A673 (cell line): ENCODE measurements around the gene EFNA2.

Experiments
- EZH2 ChIP-seq: fragments of 200-600 bp; sonication (generic); IDR thresholded peaks from 2 replicates; pipeline ENCODE4 v1.6.1; 2017; ENCODE audit warnings: borderline replicate concordance, low read depth, mild to moderate bottlenecking, mixed read lengths, antibody characterized with exemption, low read length; ENCODE audit not compliant: poor library complexity, severe bottlenecking
- TF ChIP-seq, protein P1 (sequence below): fragments of 300-800, 200-600 bp; sonication (generic); conservative IDR thresholded peaks from 2 replicates; pipeline ENCODE4 v1.5.1; 2017; ENCODE audit warnings: low read depth, mild to moderate bottlenecking, antibody characterized with exemption, low read length, moderate library complexity, mixed read lengths

DNA sequence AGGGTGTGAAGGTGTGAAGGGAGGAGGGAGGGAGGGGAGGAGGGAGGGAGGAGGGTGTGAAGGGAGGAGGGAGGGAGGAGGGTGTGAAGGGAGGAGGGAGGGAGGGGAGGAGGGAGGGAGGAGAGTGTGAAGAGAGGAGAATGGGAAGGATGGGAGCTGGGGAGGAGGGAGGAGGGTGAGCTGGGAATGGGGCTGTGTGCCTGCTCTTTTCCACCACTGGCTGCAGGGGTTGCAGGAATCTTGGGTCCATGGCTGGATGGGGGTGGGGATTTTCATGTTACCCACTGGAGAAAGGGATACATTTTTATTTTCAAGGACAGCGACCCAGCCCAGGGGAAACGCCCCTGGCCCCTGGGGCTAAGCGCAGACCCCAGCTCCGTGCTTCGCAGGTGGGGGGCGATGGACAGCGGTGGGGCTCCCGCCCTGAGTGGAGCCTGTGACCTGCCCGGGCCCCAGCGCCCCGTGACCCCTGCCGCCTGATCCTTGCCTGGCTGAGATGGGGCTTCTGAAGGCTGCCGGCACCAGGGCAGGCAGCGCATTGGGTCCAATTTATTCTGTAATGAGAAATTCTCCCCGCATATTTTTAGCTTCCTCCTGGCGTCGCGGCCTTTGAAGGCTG is 3.0 kb upstream of the EFNA2 start:
- TF ChIP-seq, protein P1, sequence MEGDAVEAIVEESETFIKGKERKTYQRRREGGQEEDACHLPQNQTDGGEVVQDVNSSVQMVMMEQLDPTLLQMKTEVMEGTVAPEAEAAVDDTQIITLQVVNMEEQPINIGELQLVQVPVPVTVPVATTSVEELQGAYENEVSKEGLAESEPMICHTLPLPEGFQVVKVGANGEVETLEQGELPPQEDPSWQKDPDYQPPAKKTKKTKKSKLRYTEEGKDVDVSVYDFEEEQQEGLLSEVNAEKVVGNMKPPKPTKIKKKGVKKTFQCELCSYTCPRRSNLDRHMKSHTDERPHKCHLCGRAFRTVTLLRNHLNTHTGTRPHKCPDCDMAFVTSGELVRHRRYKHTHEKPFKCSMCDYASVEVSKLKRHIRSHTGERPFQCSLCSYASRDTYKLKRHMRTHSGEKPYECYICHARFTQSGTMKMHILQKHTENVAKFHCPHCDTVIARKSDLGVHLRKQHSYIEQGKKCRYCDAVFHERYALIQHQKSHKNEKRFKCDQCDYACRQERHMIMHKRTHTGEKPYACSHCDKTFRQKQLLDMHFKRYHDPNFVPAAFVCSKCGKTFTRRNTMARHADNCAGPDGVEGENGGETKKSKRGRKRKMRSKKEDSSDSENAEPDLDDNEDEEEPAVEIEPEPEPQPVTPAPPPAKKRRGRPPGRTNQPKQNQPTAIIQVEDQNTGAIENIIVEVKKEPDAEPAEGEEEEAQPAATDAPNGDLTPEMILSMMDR, result no peak
- TF ChIP-seq EZH2, result no peak
